MCF 10A (cell line): ENCODE data around the gene AUTS2. TPM values are rescaled to one million over a fixed set of nuclear protein-coding genes. Genes with fewer than 3 reads are reported as not detected.

Experiments used
- BruUV-seq: library from RNA; stranded (reverse); fragments of 400-500 nt; replicated peaks from 2 replicates; lab custom pipeline; 2021; lab: Mats Ljungman, UMichigan
- CTCF ChIA-PET: fragments of 300-600 bp; sonication (Branson Sonifier 250); formaldehyde crosslinking; extraction: SDS; loops from one replicate; lab custom pipeline; 2021; ENCODE audit warnings: antibody characterized with exemption, inconsistent platforms; lab: Yijun Ruan, JAX
- POLR2A ChIA-PET: fragments of 300-600, 350-650 bp; sonication (Branson Sonifier 250); formaldehyde crosslinking; extraction: SDS; loops from one replicate; lab custom pipeline; 2020; ENCODE audit warnings: antibody characterized with exemption, inconsistent platforms; lab: Yijun Ruan, JAX
- DNase-seq: peaks from one replicate; pipeline ENCODE4 v3.0.0-alpha.2; 2018; ENCODE audit not compliant: unreplicated experiment
- H3K27ac Mint-ChIP-seq: one replicate; pipeline ENCODE4 v1.8.0; 2022; ENCODE audit warnings: mild to moderate bottlenecking, low read depth, mixed read lengths; ENCODE audit not compliant: unreplicated experiment
- H3K27me3 Mint-ChIP-seq: one replicate; pipeline ENCODE4 v1.8.0; 2022; ENCODE audit warnings: mixed read lengths; ENCODE audit not compliant: insufficient read depth, unreplicated experiment
- H3K36me3 Mint-ChIP-seq: one replicate; pipeline ENCODE4 v1.8.0; 2022; ENCODE audit warnings: mild to moderate bottlenecking, moderate library complexity, mixed read lengths; ENCODE audit not compliant: insufficient read depth, unreplicated experiment
- H3K4me1 Mint-ChIP-seq: one replicate; pipeline ENCODE4 v1.8.0; 2022; ENCODE audit warnings: mixed read lengths; ENCODE audit not compliant: insufficient read depth, unreplicated experiment
- H3K4me3 Mint-ChIP-seq: one replicate; pipeline ENCODE4 v1.8.0; 2022; ENCODE audit warnings: mild to moderate bottlenecking, moderate library complexity, mixed read lengths; ENCODE audit not compliant: unreplicated experiment
- H3K9me3 Mint-ChIP-seq: one replicate; pipeline ENCODE4 v1.8.0; 2022; ENCODE audit warnings: mixed read lengths; ENCODE audit not compliant: unreplicated experiment
- intact Hi-C: fragments of 100-400 bp; cut with micrococcal nuclease; formaldehyde crosslinking; loops from 2 replicates; pipeline ENCODE4 v1.14.1; 2022
- total RNA-seq: library from RNA; stranded (reverse); gene quantifications from 2 replicates; pipeline ENCODE4 v1.2.3, GENCODE V29; 2022
- TF ChIP-seq, protein P1 (sequence below): fragments of 200-600 bp; IDR thresholded peaks from one replicate; pipeline ENCODE4 v1.8.0; 2022; ENCODE audit warnings: antibody characterized with exemption, mild to moderate bottlenecking; ENCODE audit not compliant: unreplicated experiment

The AUTS2 gene
- total RNA-seq, 1 experiment from 2014 or later: 1.3 TPM

DNA sequence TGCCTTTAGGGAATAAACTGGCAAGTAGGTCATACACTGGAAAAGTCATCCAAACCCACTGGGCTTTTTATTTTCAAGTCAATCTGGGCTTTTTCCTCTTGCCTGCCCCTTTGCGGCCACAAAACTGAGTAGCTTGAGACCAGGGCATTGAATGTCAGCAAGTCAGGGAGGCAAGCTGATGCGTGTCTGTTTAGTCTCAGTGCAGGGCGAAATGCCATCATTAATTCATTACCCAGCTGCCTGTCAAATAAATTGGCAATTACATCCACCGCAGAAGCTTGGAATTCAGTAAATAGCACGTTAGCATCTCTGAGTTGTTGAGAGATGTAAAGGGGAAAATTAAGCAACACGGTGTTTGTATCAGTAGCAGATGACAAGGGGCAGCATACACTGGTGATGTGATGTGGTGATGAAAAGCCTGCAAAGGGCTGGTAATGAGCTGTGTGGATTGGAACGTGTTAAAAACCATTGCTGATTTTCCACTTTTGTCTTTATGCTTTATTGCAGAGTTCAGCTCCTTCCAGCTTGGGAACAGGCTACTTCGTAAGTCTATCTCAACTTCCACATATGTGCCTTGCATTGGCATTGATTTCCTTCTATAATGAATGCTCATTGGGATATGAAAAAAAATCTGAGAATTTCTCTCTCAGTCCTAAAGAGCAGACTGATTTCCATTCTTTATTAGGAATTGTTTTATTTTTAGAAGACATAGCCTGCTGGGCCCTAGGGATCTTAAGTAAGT is 535.9 kb downstream of the AUTS2 start:
- ChIA-PET CTCF (no interaction called here), POLR2A (no interaction called here)
- no peak for DNase-seq
- intact Hi-C loops: no loop called here
- H3K27ac Mint-ChIP-seq: no peak overlapping the region
- no TSS peak for BruUV-seq
- no peaks in the 10 kb centered on the region for H3K27me3 Mint-ChIP-seq
- no peak overlapping the region for H3K4me3 Mint-ChIP-seq
- H3K9me3 Mint-ChIP-seq: peaks cover 12% of the 10 kb centered on the region
- H3K36me3 Mint-ChIP-seq: no peaks in the 10 kb centered on the region
- TF ChIP-seq, protein P1, sequence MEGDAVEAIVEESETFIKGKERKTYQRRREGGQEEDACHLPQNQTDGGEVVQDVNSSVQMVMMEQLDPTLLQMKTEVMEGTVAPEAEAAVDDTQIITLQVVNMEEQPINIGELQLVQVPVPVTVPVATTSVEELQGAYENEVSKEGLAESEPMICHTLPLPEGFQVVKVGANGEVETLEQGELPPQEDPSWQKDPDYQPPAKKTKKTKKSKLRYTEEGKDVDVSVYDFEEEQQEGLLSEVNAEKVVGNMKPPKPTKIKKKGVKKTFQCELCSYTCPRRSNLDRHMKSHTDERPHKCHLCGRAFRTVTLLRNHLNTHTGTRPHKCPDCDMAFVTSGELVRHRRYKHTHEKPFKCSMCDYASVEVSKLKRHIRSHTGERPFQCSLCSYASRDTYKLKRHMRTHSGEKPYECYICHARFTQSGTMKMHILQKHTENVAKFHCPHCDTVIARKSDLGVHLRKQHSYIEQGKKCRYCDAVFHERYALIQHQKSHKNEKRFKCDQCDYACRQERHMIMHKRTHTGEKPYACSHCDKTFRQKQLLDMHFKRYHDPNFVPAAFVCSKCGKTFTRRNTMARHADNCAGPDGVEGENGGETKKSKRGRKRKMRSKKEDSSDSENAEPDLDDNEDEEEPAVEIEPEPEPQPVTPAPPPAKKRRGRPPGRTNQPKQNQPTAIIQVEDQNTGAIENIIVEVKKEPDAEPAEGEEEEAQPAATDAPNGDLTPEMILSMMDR: no peak
- H3K4me1 Mint-ChIP-seq: no peaks in the 10 kb centered on the region

DNA sequence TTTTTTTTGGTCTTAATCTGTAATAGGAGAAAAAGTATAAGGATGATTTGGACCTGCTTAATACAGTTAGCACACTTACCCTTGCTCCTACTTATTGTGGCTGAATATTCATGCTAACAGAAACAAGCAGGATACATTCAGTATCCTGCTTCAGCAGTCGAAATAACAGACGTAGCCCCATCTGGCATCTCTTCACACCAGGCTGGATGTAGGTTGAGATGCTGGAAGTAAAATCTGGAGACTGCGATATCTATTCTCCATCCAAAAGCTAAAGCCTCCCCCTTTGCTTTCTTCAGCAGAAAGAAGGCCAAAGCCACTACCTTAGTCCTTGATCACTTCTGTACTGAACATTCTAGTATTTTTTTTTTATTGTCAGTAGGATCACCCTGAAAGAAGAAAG is 537.4 kb downstream of the AUTS2 start:
- TF ChIP-seq, protein P1: no peak
- no TSS peak for BruUV-seq
- POLR2A ChIA-PET: no interaction called here

DNA sequence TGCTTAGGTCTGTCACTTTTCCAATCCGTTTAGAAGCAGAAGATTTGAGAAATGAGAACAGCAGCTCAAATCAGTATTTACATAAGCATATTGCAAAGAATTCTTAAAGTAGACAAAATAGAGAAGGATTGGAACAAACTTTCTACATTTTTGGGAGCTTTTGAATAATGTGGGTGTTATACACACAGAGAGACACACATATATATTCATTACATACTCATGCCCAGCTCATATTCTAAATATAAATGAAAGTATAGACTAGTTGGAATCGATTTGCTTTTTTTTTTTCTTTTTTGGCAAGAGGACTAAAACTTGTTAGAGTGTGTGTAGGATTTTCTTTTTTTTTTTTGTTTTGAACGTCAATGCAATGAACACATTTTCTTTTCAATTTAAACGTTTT is 538.9 kb downstream of the AUTS2 start:
- no TSS peak for BruUV-seq
- Mint-ChIP-seq H3K27ac (no peak overlapping the region), H3K36me3 (no peaks in the 10 kb centered on the region), H3K9me3 (peaks cover 9% of the 10 kb centered on the region), H3K4me3 (no peak overlapping the region), H3K27me3 (no peaks in the 10 kb centered on the region), H3K4me1 (no peaks in the 10 kb centered on the region)
- POLR2A ChIA-PET: no interaction called here
- DNase-seq: no peak
- TF ChIP-seq, protein P1: no peak
- intact Hi-C loops: no loop called here
- CTCF ChIA-PET: interaction anchor here (0.6 kb wide), 2 partner anchors 516 to 615 kb away, joined by 3 read pairs; no protein-coding TSS in a partner anchor

More for the DNA sequence above, 537.4 kb downstream of the AUTS2 start:
- peaks cover under 1% of the 10 kb centered on the region for H3K9me3 Mint-ChIP-seq
- no peaks in the 10 kb centered on the region for H3K36me3 Mint-ChIP-seq
- H3K4me3 Mint-ChIP-seq: no peak overlapping the region
- no peaks in the 10 kb centered on the region for H3K4me1 Mint-ChIP-seq
- intact Hi-C loops: no loop called here
- DNase-seq: no peak
- CTCF ChIA-PET: interaction anchor here (0.6 kb wide), 1 partner anchor 354 kb away, joined by 6 read pairs; no protein-coding TSS in a partner anchor
- no peak overlapping the region for H3K27ac Mint-ChIP-seq
- H3K27me3 Mint-ChIP-seq: no peaks in the 10 kb centered on the region

DNA sequence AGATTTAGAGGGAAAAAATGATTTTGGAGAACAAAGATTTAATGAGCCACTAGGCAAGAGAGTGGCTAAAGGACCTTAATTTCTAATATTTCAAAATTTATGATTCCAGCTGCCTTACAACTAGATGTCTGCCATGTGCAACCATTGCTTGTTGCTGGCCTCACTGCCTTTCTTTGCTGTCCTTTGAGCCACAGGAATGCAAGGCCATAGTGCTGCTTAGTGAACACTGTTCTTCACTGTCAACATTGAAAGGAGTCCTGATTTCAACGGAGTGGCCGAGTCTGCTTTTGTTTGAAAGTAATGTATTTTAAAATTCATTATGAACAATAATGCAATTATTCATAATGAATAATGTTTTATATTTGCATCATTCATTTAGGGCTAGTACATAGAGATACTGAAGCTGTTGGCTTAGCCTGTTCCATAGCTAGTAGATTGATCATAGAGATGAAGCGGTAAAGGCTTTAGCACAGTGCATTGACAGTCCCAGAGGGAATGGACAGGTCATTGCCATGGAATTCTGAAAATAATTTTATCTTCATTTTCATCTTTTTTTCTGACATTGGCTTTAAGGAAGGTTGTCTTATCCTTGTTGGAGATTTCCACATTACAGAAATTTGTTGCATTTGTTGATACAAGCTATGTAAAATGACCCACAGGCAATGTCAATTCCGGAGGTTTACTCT is 544.1 kb downstream of the AUTS2 start:
- POLR2A ChIA-PET: no interaction called here
- Mint-ChIP-seq H3K9me3 (peaks cover 9% of the 10 kb centered on the region), H3K4me1 (no peaks in the 10 kb centered on the region), H3K4me3 (no peak overlapping the region), H3K36me3 (no peaks in the 10 kb centered on the region), H3K27ac (no peak overlapping the region), H3K27me3 (no peaks in the 10 kb centered on the region)
- BruUV-seq: no TSS peak
- DNase-seq: no peak
- TF ChIP-seq, protein P1: no peak
- CTCF ChIA-PET: interaction anchor here (0.6 kb wide), 2 partner anchors 44 to 54 kb away, joined by 3 read pairs; no protein-coding TSS in a partner anchor
- intact Hi-C loops: no loop called here
